HG03066 (cell line): Measurements from ENCODE around the gene CTSW.

Experiments used
- ATAC-seq: cut with Tn5 transposase; IDR thresholded peaks from one replicate; pipeline ENCODE4 v1.9.1; 2021; ENCODE audit warnings: low read depth; ENCODE audit not compliant: unreplicated experiment

CTSW gene

GRCh38 chr11:65919573-65920371, 40.1 kb downstream of the CTSW start:
- peak; percentile 29 for ATAC-seq

GRCh38 chr11:65920372-65920802, 40.8 kb downstream of the CTSW start:
- no peak for ATAC-seq

- no peak for ATAC-seq
These were observed 41.5 kb downstream of the CTSW start for GRCh38 chr11:65921033-65921555.

GRCh38 chr11:65921876-65922275, 42.2 kb downstream of the CTSW start:
- ATAC-seq: no peak

GRCh38 chr11:65922565-65922964, 42.9 kb downstream of the CTSW start:
- no peak for ATAC-seq

GRCh38 chr11:65925397-65925796, 45.8 kb downstream of the CTSW start:
- no peak for ATAC-seq

GRCh38 chr11:65927904-65928397, 48.3 kb downstream of the CTSW start:
- peak; percentile 62 for ATAC-seq

GRCh38 chr11:65928667-65929066, 49.0 kb downstream of the CTSW start:
- ATAC-seq: no peak

- ATAC-seq: no peak
These were observed 52.3 kb downstream of the CTSW start for GRCh38 chr11:65931773-65932557.

- ATAC-seq: no peak
These were observed 52.9 kb downstream of the CTSW start for GRCh38 chr11:65932558-65932919.
